Activated CD4-positive, alpha-beta T cell treated with anti-CD3 and anti-CD28 coated beads for 36 hours (primary cell): ENCODE data around the gene RBM47. TPM values are rescaled to one million over a fixed set of nuclear protein-coding genes. Genes with fewer than 3 reads are reported as not detected.
"Not testable (repeated sequence)": the region's sequence is repeated elsewhere in the genome, so short reads cannot be mapped to it uniquely, and the experiment has no call there.

Source experiments
- ATAC-seq: fragments of 200-7000 bp; cut with Tn5 transposase; one replicate; pipeline ENCODE4 v1.10.0; 2021; ENCODE audit warnings: mild to moderate bottlenecking, moderate library complexity
- CTCF ChIA-PET: fragments of 350-600 bp; sonication (Branson Sonifier 250); formaldehyde crosslinking; loops from one replicate; lab custom pipeline; 2021; ENCODE audit warnings: antibody characterized with exemption; lab: Charles Lee
- POLR2A ChIA-PET: fragments of 350-600 bp; sonication (Branson Sonifier 250); formaldehyde crosslinking; loops from one replicate; lab custom pipeline; 2021; ENCODE audit warnings: antibody characterized with exemption, inconsistent platforms; lab: Charles Lee
- DNase-seq: peaks from one replicate; pipeline ENCODE4 v3.0.0-alpha.2; 2020
- H3K27ac Mint-ChIP-seq: one replicate; pipeline ENCODE4 v1.8.0; 2021; ENCODE audit warnings: mixed read lengths
- H3K27me3 Mint-ChIP-seq: one replicate; pipeline ENCODE4 v1.8.0; 2021; ENCODE audit warnings: mixed read lengths
- H3K36me3 Mint-ChIP-seq: one replicate; pipeline ENCODE4 v1.8.0; 2021; ENCODE audit warnings: low read depth, mixed read lengths
- H3K4me1 Mint-ChIP-seq: one replicate; pipeline ENCODE4 v1.8.0; 2021; ENCODE audit warnings: mixed read lengths
- H3K4me3 Mint-ChIP-seq: one replicate; pipeline ENCODE4 v1.8.0; 2021; ENCODE audit warnings: mild to moderate bottlenecking, moderate library complexity, mixed read lengths
- H3K9me3 Mint-ChIP-seq: one replicate; pipeline ENCODE4 v1.8.0; 2021; ENCODE audit warnings: low read depth, mixed read lengths
- intact Hi-C, 2 experiments: fragments of 100-400 bp; cut with DNase I in 1 of 2; cut with micrococcal nuclease in 1 of 2; formaldehyde crosslinking; loops; one replicate each; pipeline versions ENCODE4 v1.14.2 to v1.15.1; 2022 to 2024; cut with DNase I, micrococcal nuclease
- total RNA-seq, 2 experiments: library from RNA; stranded (reverse); gene quantifications; one replicate each; pipeline ENCODE4 v1.2.3, GENCODE V29; 2021

The RBM47 gene
- total RNA-seq, 2 experiments from 2014 or later = 3.2 to 4.4 TPM

- H3K36me3 Mint-ChIP-seq = no peaks in the 10 kb centered on the region
- CTCF ChIA-PET = no interaction called here
- H3K4me1 Mint-ChIP-seq = peaks cover 23% of the 10 kb centered on the region
- no peaks in the 10 kb centered on the region for H3K9me3 Mint-ChIP-seq
- no peak overlapping the region for H3K4me3 Mint-ChIP-seq
- no peaks in the 10 kb centered on the region for H3K27me3 Mint-ChIP-seq
- no peak overlapping the region for H3K27ac Mint-ChIP-seq
- DNase-seq (no peak), ATAC-seq (no peak)
- intact Hi-C loops = no loop called here
- POLR2A ChIA-PET = no interaction called here
These were observed 81.9 kb downstream of the RBM47 start for GRCh38 chr4:40547789-40548132.

GRCh38 chr4:40546969-40547788 is 82.5 kb downstream of the RBM47 start:
- Mint-ChIP-seq H3K27me3 (no peaks in the 10 kb centered on the region), H3K36me3 (no peaks in the 10 kb centered on the region), H3K4me1 (peaks cover 18% of the 10 kb centered on the region), H3K9me3 (no peaks in the 10 kb centered on the region), H3K4me3 (no peak overlapping the region), H3K27ac (no peak overlapping the region)
- ChIA-PET CTCF (no interaction called here), POLR2A (no interaction called here)
- no peak for ATAC-seq
- no peak for DNase-seq
- intact Hi-C loops = no loop called here

GRCh38 chr4:40546506-40546905 is 83.2 kb downstream of the RBM47 start:
- Mint-ChIP-seq H3K9me3 (no peaks in the 10 kb centered on the region), H3K4me3 (no peak overlapping the region), H3K4me1 (peaks cover 13% of the 10 kb centered on the region), H3K27me3 (no peaks in the 10 kb centered on the region), H3K27ac (no peak overlapping the region), H3K36me3 (no peaks in the 10 kb centered on the region)
- POLR2A ChIA-PET = no interaction called here
- DNase-seq (no peak), ATAC-seq (no peak)
- CTCF ChIA-PET = no interaction called here
- intact Hi-C loops = no loop called here

GRCh38 chr4:40545487-40545886 is 84.2 kb downstream of the RBM47 start:
- H3K4me1 Mint-ChIP-seq, H3K4me3 Mint-ChIP-seq, ATAC-seq, H3K9me3 Mint-ChIP-seq, H3K27ac Mint-ChIP-seq, H3K27me3 Mint-ChIP-seq, H3K36me3 Mint-ChIP-seq, DNase-seq, intact Hi-C loops, CTCF ChIA-PET: not testable (repeated sequence)
- POLR2A ChIA-PET = interaction anchor here (0.7 kb wide), 1 partner anchor 1048 kb away, joined by 3 read pairs; no protein-coding TSS in a partner anchor

- H3K27me3 Mint-ChIP-seq = no peaks in the 10 kb centered on the region
- CTCF ChIA-PET = no interaction called here
- no peaks in the 10 kb centered on the region for H3K9me3 Mint-ChIP-seq
- DNase-seq (no peak), ATAC-seq (no peak)
- POLR2A ChIA-PET = no interaction called here
- H3K4me3 Mint-ChIP-seq = no peak overlapping the region
- H3K36me3 Mint-ChIP-seq = no peaks in the 10 kb centered on the region
- H3K27ac Mint-ChIP-seq = no peak overlapping the region
- intact Hi-C loops = no loop called here
- H3K4me1 Mint-ChIP-seq = peaks cover 2% of the 10 kb centered on the region
These were observed 85.4 kb downstream of the RBM47 start for GRCh38 chr4:40544221-40544620.

GRCh38 chr4:40540800-40541199 is 88.9 kb downstream of the RBM47 start:
- POLR2A ChIA-PET = no interaction called here
- CTCF ChIA-PET = no interaction called here
- no peak overlapping the region for H3K27ac Mint-ChIP-seq
- DNase-seq = no peak
- no peak overlapping the region for H3K4me3 Mint-ChIP-seq
- no peaks in the 10 kb centered on the region for H3K4me1 Mint-ChIP-seq
- no peak for ATAC-seq
- H3K27me3 Mint-ChIP-seq = no peaks in the 10 kb centered on the region
- intact Hi-C loops = no loop called here
- H3K36me3 Mint-ChIP-seq = no peaks in the 10 kb centered on the region
- no peaks in the 10 kb centered on the region for H3K9me3 Mint-ChIP-seq

GRCh38 chr4:40536032-40536431 is 93.6 kb downstream of the RBM47 start:
- POLR2A ChIA-PET = no interaction called here
- Mint-ChIP-seq H3K4me1 (peaks cover 3% of the 10 kb centered on the region), H3K9me3 (no peaks in the 10 kb centered on the region), H3K36me3 (no peaks in the 10 kb centered on the region), H3K27ac (no peak overlapping the region), H3K27me3 (no peaks in the 10 kb centered on the region), H3K4me3 (no peak overlapping the region)
- intact Hi-C loops = no loop called here
- DNase-seq (no peak), ATAC-seq (no peak)
- CTCF ChIA-PET = no interaction called here

GRCh38 chr4:40531636-40532023 is 98.0 kb downstream of the RBM47 start:
- ChIA-PET CTCF (interaction anchor here (0.7 kb wide), 1 partner anchor 116 kb away, joined by 3 read pairs; no protein-coding TSS in a partner anchor), POLR2A (no interaction called here)
- H3K4me3 Mint-ChIP-seq = no peak overlapping the region
- H3K27me3 Mint-ChIP-seq = no peaks in the 10 kb centered on the region
- H3K27ac Mint-ChIP-seq = no peak overlapping the region
- no peaks in the 10 kb centered on the region for H3K9me3 Mint-ChIP-seq
- DNase-seq = no peak
- no peaks in the 10 kb centered on the region for H3K36me3 Mint-ChIP-seq
- intact Hi-C loops = no loop called here
- H3K4me1 Mint-ChIP-seq = peaks cover 3% of the 10 kb centered on the region
- peak; percentile 36 for ATAC-seq

- ChIA-PET POLR2A (no interaction called here), CTCF (no interaction called here)
- Mint-ChIP-seq H3K9me3 (no peaks in the 10 kb centered on the region), H3K36me3 (no peaks in the 10 kb centered on the region), H3K27me3 (no peaks in the 10 kb centered on the region), H3K4me3 (no peak overlapping the region), H3K27ac (no peak overlapping the region), H3K4me1 (peaks cover 3% of the 10 kb centered on the region)
- DNase-seq (no peak), ATAC-seq (no peak)
- intact Hi-C loops = no loop called here
These were observed 98.6 kb downstream of the RBM47 start for GRCh38 chr4:40530961-40531635.

- intact Hi-C loops = no loop called here
- CTCF ChIA-PET = no interaction called here
- ATAC-seq = no peak
These were observed 102.9 kb downstream of the RBM47 start for GRCh38 chr4:40526741-40527140.

GRCh38 chr4:40525752-40526598 is 103.7 kb downstream of the RBM47 start:
- ChIA-PET POLR2A (no interaction called here), CTCF (no interaction called here)
- no peak overlapping the region for H3K27ac Mint-ChIP-seq
- no peaks in the 10 kb centered on the region for H3K27me3 Mint-ChIP-seq
- DNase-seq (no peak), ATAC-seq (no peak)
- no peaks in the 10 kb centered on the region for H3K4me1 Mint-ChIP-seq
- no peaks in the 10 kb centered on the region for H3K9me3 Mint-ChIP-seq
- H3K36me3 Mint-ChIP-seq = no peaks in the 10 kb centered on the region
- H3K4me3 Mint-ChIP-seq = no peak overlapping the region
- intact Hi-C loops = no loop called here

More at GRCh38 chr4:40526741-40527140, 102.9 kb downstream of the RBM47 start:
- no peaks in the 10 kb centered on the region for H3K9me3 Mint-ChIP-seq
- DNase-seq = no peak
- H3K4me3 Mint-ChIP-seq = no peak overlapping the region
- no peak overlapping the region for H3K27ac Mint-ChIP-seq
- H3K4me1 Mint-ChIP-seq = peaks cover 2% of the 10 kb centered on the region
- no peaks in the 10 kb centered on the region for H3K36me3 Mint-ChIP-seq
- no peaks in the 10 kb centered on the region for H3K27me3 Mint-ChIP-seq
- POLR2A ChIA-PET = no interaction called here
